HEK293 (cell line): Measurements from ENCODE around the gene ANAPC2.

ENCODE experiments used
- CTCF ChIA-PET: fragments of 350-600 bp; formaldehyde crosslinking; extraction: SDS; loops from one replicate; lab custom pipeline; 2021; ENCODE audit warnings: antibody characterized with exemption; lab: Yijun Ruan, JAX
- POLR2A ChIA-PET: fragments of 300-600 bp; formaldehyde crosslinking; extraction: SDS; loops from one replicate; lab custom pipeline; 2020; ENCODE audit warnings: antibody characterized with exemption, inconsistent platforms; lab: Yijun Ruan, JAX
- H3K27ac ChIP-seq: fragments of 200-500 bp; sonication (Bioruptor generic); 2 replicates; pipeline ENCODE4 v1.5.1; 2014; ENCODE audit warnings: low read depth, low read length, control low read depth, inconsistent platforms; ENCODE audit errors: extremely low read depth
- H3K36me3 ChIP-seq, 2 experiments: fragments of 200-500 bp in 1 of 2; sonication (Bioruptor generic) in 1 of 2; 1 replicate in 1 of 2; 2 replicates in 1 of 2; pipeline ENCODE4 v1.5.1; 2014 to 2017; ENCODE audit warnings: inconsistent platforms in 2 of 2, low read length in 2 of 2; ENCODE audit not compliant: control insufficient read depth in 2 of 2, insufficient read depth in 1 of 2
- H3K4me1 ChIP-seq: fragments of 200-500 bp; sonication (Bioruptor generic); 2 replicates; pipeline ENCODE4 v1.5.1; 2014; ENCODE audit warnings: mild to moderate bottlenecking, low read length, inconsistent platforms; ENCODE audit not compliant: control insufficient read depth, insufficient read depth
- H3K4me3 ChIP-seq: 2 replicates; pipeline ENCODE4 v1.5.1; 2011; ENCODE audit warnings: low read depth, mild to moderate bottlenecking, control low read depth, low read length, moderate library complexity
- H3K9me3 ChIP-seq: fragments of 200-500 bp; sonication (Bioruptor generic); 2 replicates; pipeline ENCODE4 v1.5.1; 2014; ENCODE audit warnings: low read depth, low read length, inconsistent platforms; ENCODE audit not compliant: control insufficient read depth, insufficient read depth
- HOXC10 ChIP-seq: sonication (generic); formaldehyde crosslinking; IDR thresholded peaks from 2 replicates; pipeline ENCODE4 v1.8.1; 2023; ENCODE audit warnings: mild to moderate bottlenecking, missing genetic modification reagents
- HOXD13 ChIP-seq: sonication (generic); formaldehyde crosslinking; IDR thresholded peaks from 2 replicates; pipeline ENCODE4 v1.8.0; 2022; ENCODE audit warnings: missing genetic modification reagents, borderline replicate concordance
- MZF1 ChIP-seq: fragments of 450-650 bp; formaldehyde crosslinking; IDR thresholded peaks from 2 replicates; pipeline ENCODE4 v1.5.1; 2017; ENCODE audit warnings: missing biosample characterization, missing genetic modification characterization, borderline replicate concordance
- OVOL3 ChIP-seq: fragments of 450-650 bp; formaldehyde crosslinking; IDR thresholded peaks from 2 replicates; pipeline ENCODE4 v1.5.1; 2016; ENCODE audit warnings: missing biosample characterization, missing genetic modification characterization
- SCRT1 ChIP-seq: fragments of 450-650 bp; formaldehyde crosslinking; IDR thresholded peaks from 2 replicates; pipeline ENCODE4 v1.5.1; 2016; ENCODE audit warnings: missing biosample characterization, missing genetic modification characterization, borderline replicate concordance
- SCRT2 ChIP-seq: fragments of 450-650 bp; formaldehyde crosslinking; IDR thresholded peaks from 2 replicates; pipeline ENCODE4 v1.5.1; 2016; ENCODE audit warnings: missing biosample characterization, missing genetic modification characterization
- SETDB1 ChIP-seq: IDR thresholded peaks from one replicate; pipeline ENCODE4 v1.6.1; 2017; ENCODE audit warnings: mild to moderate bottlenecking, low read length, moderate library complexity, mixed read lengths; ENCODE audit not compliant: insufficient read length
- SP3 ChIP-seq: fragments of 450-650 bp; formaldehyde crosslinking; IDR thresholded peaks from 2 replicates; pipeline ENCODE4 v1.5.1; 2016; ENCODE audit warnings: missing biosample characterization, missing genetic modification characterization
- YY2 ChIP-seq: fragments of 450-650 bp; formaldehyde crosslinking; IDR thresholded peaks from 2 replicates; pipeline ENCODE4 v1.5.1; 2016; ENCODE audit warnings: missing biosample characterization, missing genetic modification characterization
- ZBTB17 ChIP-seq: fragments of 450-650 bp; formaldehyde crosslinking; IDR thresholded peaks from 2 replicates; pipeline ENCODE4 v1.5.1; 2016; ENCODE audit warnings: missing biosample characterization, missing genetic modification characterization
- ZBTB21 ChIP-seq: fragments of 450-650 bp; formaldehyde crosslinking; IDR thresholded peaks from 2 replicates; pipeline ENCODE4 v1.5.1; 2017; ENCODE audit warnings: missing biosample characterization, missing genetic modification characterization
- ZNF10 ChIP-seq: fragments of 450-650 bp; formaldehyde crosslinking; IDR thresholded peaks from 2 replicates; pipeline ENCODE4 v1.5.1; 2017; ENCODE audit warnings: missing biosample characterization, missing genetic modification characterization
- ZNF16 ChIP-seq: fragments of 450-650 bp; formaldehyde crosslinking; IDR thresholded peaks from 2 replicates; pipeline ENCODE4 v1.5.1; 2016; ENCODE audit warnings: low read depth, missing biosample characterization, missing genetic modification characterization
- ZNF510 ChIP-seq: fragments of 450-650 bp; formaldehyde crosslinking; IDR thresholded peaks from 2 replicates; pipeline ENCODE4 v1.5.1; 2018; ENCODE audit warnings: mild to moderate bottlenecking, missing genetic modification characterization, missing biosample characterization; ENCODE audit not compliant: insufficient replicate concordance
- ZNF600 ChIP-seq: fragments of 450-650 bp; formaldehyde crosslinking; IDR thresholded peaks from 2 replicates; pipeline ENCODE4 v1.5.1; 2016; ENCODE audit warnings: missing biosample characterization, missing genetic modification characterization
- ZNF623 ChIP-seq: fragments of 450-650 bp; formaldehyde crosslinking; IDR thresholded peaks from 2 replicates; pipeline ENCODE4 v1.5.1; 2016; ENCODE audit warnings: missing biosample characterization, missing genetic modification characterization
- ZNF654 ChIP-seq: fragments of 450-650 bp; formaldehyde crosslinking; IDR thresholded peaks from 2 replicates; pipeline ENCODE4 v1.5.1; 2016; ENCODE audit warnings: low read depth, missing biosample characterization, missing genetic modification characterization
- ZNF707 ChIP-seq: fragments of 450-650 bp; formaldehyde crosslinking; IDR thresholded peaks from 2 replicates; pipeline ENCODE4 v1.5.1; 2016; ENCODE audit warnings: missing biosample characterization, missing genetic modification characterization
- ZSCAN16 ChIP-seq: fragments of 450-650 bp; formaldehyde crosslinking; IDR thresholded peaks from 2 replicates; pipeline ENCODE4 v1.5.1; 2016; ENCODE audit warnings: missing biosample characterization, missing genetic modification characterization
- TF ChIP-seq, protein P1 (sequence below): fragments of 450-650 bp; formaldehyde crosslinking; IDR thresholded peaks from 2 replicates; pipeline ENCODE4 v1.5.1; 2016; ENCODE audit warnings: missing biosample characterization, missing genetic modification characterization
- TF ChIP-seq, protein P2 (sequence below): fragments of 450-650 bp; formaldehyde crosslinking; IDR thresholded peaks from 2 replicates; pipeline ENCODE4 v1.5.1; 2016; ENCODE audit warnings: missing biosample characterization, missing genetic modification characterization

The ANAPC2 gene

DNA sequence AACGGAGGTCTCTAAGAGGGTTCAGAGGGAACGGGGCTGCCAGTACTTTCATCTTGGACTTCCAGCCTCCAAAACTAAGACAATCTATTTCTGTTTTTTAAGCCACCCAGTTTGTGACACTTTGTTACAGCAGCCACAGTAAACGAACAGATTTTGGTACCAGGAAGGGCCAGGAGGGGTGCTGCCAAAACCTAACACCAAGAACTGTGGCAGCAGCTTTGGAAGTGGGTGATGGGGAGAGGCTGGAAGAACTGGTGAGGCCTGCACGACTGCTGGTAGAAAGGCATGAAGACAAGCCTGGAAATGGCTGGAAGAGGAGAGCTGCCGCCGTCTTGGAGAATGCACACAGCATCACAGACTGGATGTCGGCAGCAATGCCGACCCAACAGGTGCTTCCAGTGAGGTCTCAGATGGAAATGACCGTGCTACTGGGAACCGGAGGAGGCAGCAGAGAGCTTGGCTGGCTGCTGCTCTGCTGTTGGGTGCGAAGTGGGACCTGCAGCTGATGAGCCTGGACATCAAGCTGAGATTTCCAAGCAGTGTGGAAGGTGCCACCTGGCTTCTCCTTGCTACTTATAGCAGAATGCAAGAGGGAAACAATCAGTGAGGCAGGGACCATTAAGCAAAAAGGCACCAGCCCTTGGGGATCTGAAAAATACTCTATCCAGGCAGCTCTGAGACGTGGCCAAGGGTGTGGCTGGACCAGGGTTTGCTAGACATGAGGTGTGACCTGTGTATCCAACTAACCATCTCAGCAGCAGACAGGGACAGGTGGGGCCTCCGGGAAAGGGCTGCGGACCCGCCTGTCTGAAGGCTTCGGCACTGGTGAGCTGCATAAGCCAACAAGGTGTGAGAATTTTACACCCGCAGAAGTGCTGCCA is 11.8 kb downstream of the ANAPC2 start:
- Histone ChIP-seq H3K36me3 (peaks cover 0 to 46% of the 10 kb centered on the region in 2 experiments; a peak in 2 of 3 replicates), H3K9me3 (no peaks in the 10 kb centered on the region), H3K4me1 (no peaks in the 10 kb centered on the region), H3K4me3 (no peak overlapping the region), H3K27ac (no peak overlapping the region)
- POLR2A ChIA-PET: interaction anchor here (0.6 to 3.1 kb wide), 14 partner anchors 9 to 68 kb away, joined by 3 to 20 read pairs (median 6); partner anchors contain the start of genes ANAPC2, RNF224, SSNA1 and TPRN
- no peak for TF ChIP-seq YY2 (tag by site-specific recombination)
- TF ChIP-seq ZNF600 (tag by site-specific recombination): peak; percentile 91
- TF ChIP-seq ZNF623 (tag by site-specific recombination): no peak
- no peak for TF ChIP-seq HOXD13 (CRISPR knock-in tag)
- TF ChIP-seq ZNF654 (tag by site-specific recombination): no peak
- no peak for TF ChIP-seq ZNF510 (tag by site-specific recombination)
- TF ChIP-seq ZNF10 (tag by site-specific recombination): peak; percentile 89
- no peak for TF ChIP-seq ZBTB21
- TF ChIP-seq ZSCAN16 (tag by site-specific recombination): no peak
- TF ChIP-seq OVOL3 (tag by site-specific recombination): no peak
- TF ChIP-seq SP3 (tag by site-specific recombination): no peak
- no peak for TF ChIP-seq ZNF16
- TF ChIP-seq, protein P1, sequence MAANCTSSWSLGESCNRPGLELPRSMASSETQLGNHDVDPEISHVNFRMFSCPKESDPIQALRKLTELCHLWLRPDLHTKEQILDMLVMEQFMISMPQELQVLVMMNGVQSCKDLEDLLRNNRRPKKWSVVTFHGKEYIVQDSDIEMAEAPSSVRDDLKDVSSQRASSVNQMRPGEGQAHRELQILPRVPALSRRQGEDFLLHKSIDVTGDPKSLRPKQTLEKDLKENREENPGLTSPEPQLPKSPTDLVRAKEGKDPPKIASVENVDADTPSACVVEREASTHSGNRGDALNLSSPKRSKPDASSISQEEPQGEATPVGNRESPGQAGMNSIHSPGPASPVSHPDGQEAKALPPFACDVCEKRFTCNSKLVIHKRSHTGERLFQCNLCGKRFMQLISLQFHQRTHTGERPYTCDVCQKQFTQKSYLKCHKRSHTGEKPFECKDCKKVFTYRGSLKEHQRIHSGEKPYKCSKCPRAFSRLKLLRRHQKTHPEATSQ (tag by site-specific recombination): no peak
- TF ChIP-seq ZNF707: peak; percentile 78; the same call in 1 of the 2 replicates
- no peak for TF ChIP-seq SETDB1
- TF ChIP-seq, protein P2, sequence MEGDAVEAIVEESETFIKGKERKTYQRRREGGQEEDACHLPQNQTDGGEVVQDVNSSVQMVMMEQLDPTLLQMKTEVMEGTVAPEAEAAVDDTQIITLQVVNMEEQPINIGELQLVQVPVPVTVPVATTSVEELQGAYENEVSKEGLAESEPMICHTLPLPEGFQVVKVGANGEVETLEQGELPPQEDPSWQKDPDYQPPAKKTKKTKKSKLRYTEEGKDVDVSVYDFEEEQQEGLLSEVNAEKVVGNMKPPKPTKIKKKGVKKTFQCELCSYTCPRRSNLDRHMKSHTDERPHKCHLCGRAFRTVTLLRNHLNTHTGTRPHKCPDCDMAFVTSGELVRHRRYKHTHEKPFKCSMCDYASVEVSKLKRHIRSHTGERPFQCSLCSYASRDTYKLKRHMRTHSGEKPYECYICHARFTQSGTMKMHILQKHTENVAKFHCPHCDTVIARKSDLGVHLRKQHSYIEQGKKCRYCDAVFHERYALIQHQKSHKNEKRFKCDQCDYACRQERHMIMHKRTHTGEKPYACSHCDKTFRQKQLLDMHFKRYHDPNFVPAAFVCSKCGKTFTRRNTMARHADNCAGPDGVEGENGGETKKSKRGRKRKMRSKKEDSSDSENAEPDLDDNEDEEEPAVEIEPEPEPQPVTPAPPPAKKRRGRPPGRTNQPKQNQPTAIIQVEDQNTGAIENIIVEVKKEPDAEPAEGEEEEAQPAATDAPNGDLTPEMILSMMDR (tag by site-specific recombination): peak; percentile 64
- TF ChIP-seq SCRT2 (tag by site-specific recombination): peak; percentile 100
- peak; percentile 99 for TF ChIP-seq SCRT1
- peak; percentile 43; the same call in 1 of the 2 replicates for TF ChIP-seq ZBTB17 (tag by site-specific recombination)
- CTCF ChIA-PET: interaction anchor here (0.7 to 3.1 kb wide), 11 partner anchors 11 to 76 kb away, joined by 3 to 15 read pairs (median 5); partner anchors contain the start of genes RNF224 and SSNA1

DNA sequence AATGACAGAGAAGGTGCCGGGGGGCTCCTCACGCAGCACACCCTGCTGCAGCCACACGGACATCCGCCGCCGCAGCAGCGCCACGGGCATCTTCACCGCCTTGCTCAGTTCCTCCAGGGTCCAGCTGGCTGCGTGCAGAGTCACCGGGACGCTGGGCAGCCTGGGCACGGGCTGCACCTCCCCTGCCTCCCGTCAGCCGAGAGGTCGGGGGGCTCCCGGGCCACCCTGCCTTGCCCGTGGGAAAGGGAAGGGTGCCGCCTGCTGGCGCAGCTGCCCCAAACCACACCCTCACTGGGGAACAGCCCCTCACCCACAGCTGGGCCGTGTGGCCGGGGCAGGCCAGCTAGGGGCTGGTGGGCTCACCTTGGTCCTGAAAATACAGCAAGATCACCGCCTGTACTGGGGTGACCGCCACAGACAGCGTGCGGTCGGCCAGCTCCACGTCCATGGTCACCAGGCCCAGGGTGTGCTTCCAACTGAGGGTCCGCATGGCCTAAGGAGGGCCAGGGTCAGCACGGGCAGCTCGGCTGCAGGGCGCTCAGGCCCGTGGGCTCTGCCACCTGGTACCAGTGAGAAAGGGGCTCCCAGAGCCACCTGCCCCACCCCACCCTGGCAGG is 12.9 kb downstream of the ANAPC2 start:
- H3K9me3 ChIP-seq: no peaks in the 10 kb centered on the region
- no peaks in the 10 kb centered on the region for H3K4me1 ChIP-seq
- ChIA-PET CTCF (interaction anchor here (1.1 to 3.1 kb wide), 4 partner anchors 20 to 61 kb away, joined by 4 to 12 read pairs (median 6); no protein-coding TSS in a partner anchor), POLR2A (interaction anchor here (0.8 to 3.1 kb wide), 6 partner anchors 8 to 69 kb away, joined by 3 to 20 read pairs (median 6); partner anchors contain the start of genes ANAPC2 and SSNA1)
- no peak overlapping the region for H3K4me3 ChIP-seq
- TF ChIP-seq ZSCAN16 (tag by site-specific recombination) (no peak), HOXC10 (0 out of 2 replicates have a peak, but pooled peaks have one; percentile 28), MZF1 (no peak)
- no peak overlapping the region for H3K27ac ChIP-seq
- H3K36me3 ChIP-seq: peaks cover 0 to 35% of the 10 kb centered on the region in 2 experiments; a peak in 2 of 3 replicates
